SK-N-SH treated with all-trans-retinoic acid at 6 μM for 48 hours (cell line): ENCODE results near the gene ARL14.

Source experiments
- ATAC-seq: fragments of 200-7000 bp; cut with Tn5 transposase; 3 replicates; pipeline ENCODE4 v1.9.1; 2020; ENCODE audit warnings: mild to moderate bottlenecking, moderate library complexity
- ARNTL ChIP-seq: fragments of 450-650 bp; formaldehyde crosslinking; IDR thresholded peaks from 2 replicates; pipeline ENCODE4 v1.5.0; 2020; ENCODE audit warnings: low read depth, mild to moderate bottlenecking, moderate library complexity, borderline replicate concordance
- BACH2 ChIP-seq: fragments of 250-450 bp; sonication (Bioruptor Pico); IDR thresholded peaks from 2 replicates; pipeline ENCODE4 v1.9.0; 2021; ENCODE audit warnings: mild to moderate bottlenecking, borderline replicate concordance
- CREB5 ChIP-seq: fragments of 250-450 bp; sonication (Bioruptor Pico); IDR thresholded peaks from 2 replicates; pipeline ENCODE4 v1.5.1; 2020; ENCODE audit warnings: low read depth, mild to moderate bottlenecking, moderate library complexity
- CSDC2 ChIP-seq: fragments of 250-450 bp; sonication (Bioruptor Pico); IDR thresholded peaks from 2 replicates; pipeline ENCODE4 v1.5.0; 2020; ENCODE audit warnings: mild to moderate bottlenecking, moderate library complexity
- CSRNP3 ChIP-seq: fragments of 250-450 bp; sonication (Bioruptor Pico); IDR thresholded peaks from 2 replicates; pipeline ENCODE4 v1.5.1; 2021; ENCODE audit warnings: mild to moderate bottlenecking, moderate library complexity
- ESRRG ChIP-seq: fragments of 250-450 bp; sonication (Bioruptor Pico); IDR thresholded peaks from 2 replicates; pipeline ENCODE4 v1.6.1; 2021; ENCODE audit warnings: mild to moderate bottlenecking
- GLIS3 ChIP-seq: fragments of 250-450 bp; sonication (Bioruptor Pico); IDR thresholded peaks from 2 replicates; pipeline ENCODE4 v1.5.0; 2020; ENCODE audit warnings: mild to moderate bottlenecking, moderate library complexity
- ISL1 ChIP-seq: fragments of 250-450 bp; sonication (Bioruptor Pico); IDR thresholded peaks from 2 replicates; pipeline ENCODE4 v2.1.2; 2022; ENCODE audit warnings: mild to moderate bottlenecking, moderate library complexity
- PATZ1 ChIP-seq: fragments of 250-450 bp; sonication (Bioruptor Pico); IDR thresholded peaks from 2 replicates; pipeline ENCODE4 v1.8.0; 2020; ENCODE audit warnings: mild to moderate bottlenecking, moderate library complexity, borderline replicate concordance
- POU6F1 ChIP-seq: fragments of 250-450 bp; sonication (Bioruptor Pico); IDR thresholded peaks from 2 replicates; pipeline ENCODE4 v1.8.0; 2021; ENCODE audit warnings: low read depth, mild to moderate bottlenecking, moderate library complexity, borderline replicate concordance
- RARB ChIP-seq: fragments of 250-450 bp; sonication (Bioruptor Pico); IDR thresholded peaks from 2 replicates; pipeline ENCODE4 v1.8.0; 2021; ENCODE audit warnings: mild to moderate bottlenecking, moderate library complexity
- SNAI2 ChIP-seq: fragments of 250-450 bp; sonication (Bioruptor Pico); IDR thresholded peaks from 2 replicates; pipeline ENCODE4 v1.5.0; 2020; ENCODE audit warnings: mild to moderate bottlenecking, moderate library complexity
- TCF4 ChIP-seq: fragments of 250-450 bp; sonication (Bioruptor Pico); IDR thresholded peaks from 2 replicates; pipeline ENCODE4 v1.8.0; 2021; ENCODE audit warnings: mild to moderate bottlenecking, moderate library complexity, borderline replicate concordance
- TOX ChIP-seq: fragments of 250-450 bp; sonication (Bioruptor Pico); IDR thresholded peaks from 2 replicates; pipeline ENCODE4 v1.8.0; 2021; ENCODE audit warnings: mild to moderate bottlenecking, moderate library complexity, borderline replicate concordance
- TSHZ2 ChIP-seq: fragments of 250-450 bp; sonication (Bioruptor Pico); IDR thresholded peaks from 2 replicates; pipeline ENCODE4 v1.5.0; 2020; ENCODE audit warnings: mild to moderate bottlenecking, moderate library complexity
- ZC3H10 ChIP-seq: fragments of 250-450 bp; sonication (Bioruptor Pico); IDR thresholded peaks from 2 replicates; pipeline ENCODE4 v1.5.1; 2021; ENCODE audit warnings: mild to moderate bottlenecking, moderate library complexity
- ZFP30 ChIP-seq: fragments of 450-650 bp; formaldehyde crosslinking; IDR thresholded peaks from 2 replicates; pipeline ENCODE4 v1.5.0; 2022; ENCODE audit warnings: mild to moderate bottlenecking, moderate library complexity
- ZNF565 ChIP-seq: fragments of 450-650 bp; formaldehyde crosslinking; conservative IDR thresholded peaks from 2 replicates; pipeline ENCODE4 v1.5.0; 2020; ENCODE audit warnings: low read depth, mild to moderate bottlenecking, moderate library complexity
- ZNF70 ChIP-seq: fragments of 450-650 bp; formaldehyde crosslinking; IDR thresholded peaks from 2 replicates; pipeline ENCODE4 v1.5.0; 2020; ENCODE audit warnings: mild to moderate bottlenecking, moderate library complexity
- ZNF8 ChIP-seq: fragments of 450-650 bp; formaldehyde crosslinking; IDR thresholded peaks from 2 replicates; pipeline ENCODE4 v1.5.0; 2020; ENCODE audit warnings: mild to moderate bottlenecking, moderate library complexity

The ARL14 gene

GRCh38 chr3:160695915-160696327 is 19.0 kb downstream of the ARL14 start (continued):
- no peak for TF ChIP-seq SNAI2
- no peak for TF ChIP-seq TSHZ2 (CRISPR knock-in tag)
- no peak for TF ChIP-seq ZC3H10 (CRISPR knock-in tag)

GRCh38 chr3:160697637-160698380 is 20.8 kb downstream of the ARL14 start:
- ATAC-seq = no peak
- TF ChIP-seq ZC3H10 (CRISPR knock-in tag) (no peak), ISL1 (CRISPR knock-in tag) (peak; percentile 79), TCF4 (CRISPR knock-in tag) (no peak), ESRRG (CRISPR knock-in tag) (no peak), BACH2 (no peak), POU6F1 (CRISPR knock-in tag) (no peak), GLIS3 (CRISPR knock-in tag) (no peak), PATZ1 (no peak)

GRCh38 chr3:160698599-160699195 is 21.7 kb downstream of the ARL14 start:
- ATAC-seq = no peak
- TF ChIP-seq ZNF70 (no peak), TCF4 (CRISPR knock-in tag) (no peak), RARB (CRISPR knock-in tag) (no peak), SNAI2 (no peak), ZNF565 (CRISPR knock-in tag) (no peak)

- TF ChIP-seq GLIS3 (CRISPR knock-in tag) (no peak), CSDC2 (CRISPR knock-in tag) (no peak), CSRNP3 (no peak), CREB5 (no peak), ZNF565 (CRISPR knock-in tag) (no peak), ZNF8 (CRISPR knock-in tag) (no peak)
- ATAC-seq = no peak
Measured at GRCh38 chr3:160701490-160701889, 24.5 kb downstream of the ARL14 start.

- no peak for ATAC-seq
- no peak for TF ChIP-seq TOX
- no peak for TF ChIP-seq ESRRG (CRISPR knock-in tag)
- no peak for TF ChIP-seq PATZ1
- no peak for TF ChIP-seq GLIS3 (CRISPR knock-in tag)
- TF ChIP-seq ZNF565 (CRISPR knock-in tag) = no peak
- no peak for TF ChIP-seq ZFP30 (CRISPR knock-in tag)
- no peak for TF ChIP-seq ISL1 (CRISPR knock-in tag)
- no peak for TF ChIP-seq ZNF70
- TF ChIP-seq CREB5 = no peak
- no peak for TF ChIP-seq ARNTL
Measured at GRCh38 chr3:160702290-160702689, 25.3 kb downstream of the ARL14 start.
